GM18511 (cell line): Measurements from ENCODE around the gene ATP6V0E1.
"Not testable (repeated sequence)": the region's sequence is repeated elsewhere in the genome, so short reads cannot be mapped to it uniquely, and the experiment has no call there.

Source experiments
- ATAC-seq: cut with Tn5 transposase; IDR thresholded peaks from one replicate; pipeline ENCODE4 v1.9.1; 2021; ENCODE audit warnings: mild to moderate bottlenecking, moderate library complexity; ENCODE audit not compliant: unreplicated experiment

Gene ATP6V0E1

GRCh38 chr5:173032730-173033129, 49.2 kb downstream of the ATP6V0E1 start:
- ATAC-seq: no peak

- ATAC-seq: no peak
These were observed 50.4 kb downstream of the ATP6V0E1 start for GRCh38 chr5:173033923-173034322.

- ATAC-seq: peak; percentile 73
These were observed 52.5 kb downstream of the ATP6V0E1 start for GRCh38 chr5:173035904-173036707.

GRCh38 chr5:173039188-173039587, 55.6 kb downstream of the ATP6V0E1 start:
- ATAC-seq: no peak

- ATAC-seq: no peak
These were observed 56.4 kb downstream of the ATP6V0E1 start for GRCh38 chr5:173039964-173040363.

- ATAC-seq: no peak
These were observed 58.6 kb downstream of the ATP6V0E1 start for GRCh38 chr5:173041881-173042762.

- ATAC-seq: no peak
These were observed 59.2 kb downstream of the ATP6V0E1 start for GRCh38 chr5:173042763-173043107.

- no peak for ATAC-seq
These were observed 61.9 kb downstream of the ATP6V0E1 start for GRCh38 chr5:173045474-173045873.

- ATAC-seq: not testable (repeated sequence)
These were observed 63.7 kb downstream of the ATP6V0E1 start for GRCh38 chr5:173047096-173047837.

GRCh38 chr5:173047838-173048105, 64.2 kb downstream of the ATP6V0E1 start:
- ATAC-seq: no peak

- no peak for ATAC-seq
These were observed 67.2 kb downstream of the ATP6V0E1 start for GRCh38 chr5:173050791-173051190.

GRCh38 chr5:173051746-173052145, 68.2 kb downstream of the ATP6V0E1 start:
- ATAC-seq: no peak

- no peak for ATAC-seq
These were observed 69.5 kb downstream of the ATP6V0E1 start for GRCh38 chr5:173053041-173053440.

- ATAC-seq: no peak
These were observed 71.6 kb downstream of the ATP6V0E1 start for GRCh38 chr5:173055042-173055721.

- ATAC-seq: peak; percentile 2
These were observed 72.1 kb downstream of the ATP6V0E1 start for GRCh38 chr5:173055722-173055982.

GRCh38 chr5:173055983-173056782, 72.6 kb downstream of the ATP6V0E1 start, which contains the start of gene CREBRF:
Gene CREBRF, plus strand, starts transcription at chr5:173056352. Its CDS starts 24,424 bp downstream, at chr5:173080776.
- peak; percentile 72 for ATAC-seq

- peak; percentile 45 for ATAC-seq
These were observed 73.2 kb downstream of the ATP6V0E1 start for GRCh38 chr5:173056783-173057061.

GRCh38 chr5:173057062-173057924, 73.7 kb downstream of the ATP6V0E1 start:
- peak; percentile 82 for ATAC-seq

- ATAC-seq: no peak
These were observed 78.6 kb downstream of the ATP6V0E1 start for GRCh38 chr5:173062141-173062540.

GRCh38 chr5:173065155-173065554, 81.6 kb downstream of the ATP6V0E1 start:
- ATAC-seq: no peak
